Lower leg skin (tissue), 3 donors: ENCODE measurements around the gene ABI1.

Source experiments
- POLR2A ChIP-seq, 2 donors: fragments of 450-650 bp; IDR thresholded peaks; one replicate each; pipeline ENCODE4 v1.6.1; 2016 to 2017; ENCODE audit warnings: antibody characterized with exemption in 2 of 2, mild to moderate bottlenecking in 1 of 2, moderate library complexity in 1 of 2
- TF ChIP-seq, protein P1 (sequence below), 3 donors: fragments of 450-650 bp; IDR thresholded peaks; one replicate each; pipeline ENCODE4 v1.5.1; 2016; ENCODE audit warnings: antibody characterized with exemption in 3 of 3, mild to moderate bottlenecking in 3 of 3, moderate library complexity in 2 of 3

GRCh38 chr10:26829810-26830515 is 30.8 kb downstream of the ABI1 start:
- no peak for TF ChIP-seq POLR2A (IDR thresholded peaks at IDR 0.05)
- TF ChIP-seq, protein P1, sequence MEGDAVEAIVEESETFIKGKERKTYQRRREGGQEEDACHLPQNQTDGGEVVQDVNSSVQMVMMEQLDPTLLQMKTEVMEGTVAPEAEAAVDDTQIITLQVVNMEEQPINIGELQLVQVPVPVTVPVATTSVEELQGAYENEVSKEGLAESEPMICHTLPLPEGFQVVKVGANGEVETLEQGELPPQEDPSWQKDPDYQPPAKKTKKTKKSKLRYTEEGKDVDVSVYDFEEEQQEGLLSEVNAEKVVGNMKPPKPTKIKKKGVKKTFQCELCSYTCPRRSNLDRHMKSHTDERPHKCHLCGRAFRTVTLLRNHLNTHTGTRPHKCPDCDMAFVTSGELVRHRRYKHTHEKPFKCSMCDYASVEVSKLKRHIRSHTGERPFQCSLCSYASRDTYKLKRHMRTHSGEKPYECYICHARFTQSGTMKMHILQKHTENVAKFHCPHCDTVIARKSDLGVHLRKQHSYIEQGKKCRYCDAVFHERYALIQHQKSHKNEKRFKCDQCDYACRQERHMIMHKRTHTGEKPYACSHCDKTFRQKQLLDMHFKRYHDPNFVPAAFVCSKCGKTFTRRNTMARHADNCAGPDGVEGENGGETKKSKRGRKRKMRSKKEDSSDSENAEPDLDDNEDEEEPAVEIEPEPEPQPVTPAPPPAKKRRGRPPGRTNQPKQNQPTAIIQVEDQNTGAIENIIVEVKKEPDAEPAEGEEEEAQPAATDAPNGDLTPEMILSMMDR (IDR thresholded peaks at IDR 0.05), result no peak
